Activated naive CD4-positive, alpha-beta T cell (primary cell): Measurements from ENCODE around the gene BTN1A1.

Experiments used
- DNase-seq, 4 experiments: peaks; one replicate each; lab custom pipeline; 2025; lab: John Stamatoyannopoulos, UW

BTN1A1 gene

GRCh38 chr6:26475823-26476729, 24.0 kb upstream of the BTN1A1 start:
- DNase-seq: no peak

GRCh38 chr6:26476896-26477295, 23.2 kb upstream of the BTN1A1 start:
- DNase-seq: no peak

- no peak for DNase-seq
These were observed 22.7 kb upstream of the BTN1A1 start for GRCh38 chr6:26477426-26477825.

GRCh38 chr6:26478100-26478984, 21.8 kb upstream of the BTN1A1 start:
- DNase-seq: no peak

GRCh38 chr6:26478985-26479278, 21.2 kb upstream of the BTN1A1 start:
- no peak for DNase-seq

GRCh38 chr6:26482338-26482737, 17.8 kb upstream of the BTN1A1 start:
- DNase-seq: no peak

- DNase-seq: no peak
These were observed 16.4 kb upstream of the BTN1A1 start for GRCh38 chr6:26483727-26484126.

GRCh38 chr6:26484161-26484560, 15.9 kb upstream of the BTN1A1 start:
- no peak for DNase-seq

- no peak for DNase-seq
These were observed 14.9 kb upstream of the BTN1A1 start for GRCh38 chr6:26485112-26485780.

GRCh38 chr6:26486358-26486757, 13.7 kb upstream of the BTN1A1 start:
- no peak for DNase-seq

GRCh38 chr6:26487466-26487865, 12.6 kb upstream of the BTN1A1 start:
- DNase-seq: no peak

GRCh38 chr6:26489996-26490964, 9.8 kb upstream of the BTN1A1 start:
- no peak for DNase-seq

GRCh38 chr6:26491604-26492003, 8.5 kb upstream of the BTN1A1 start:
- DNase-seq: no peak

GRCh38 chr6:26493258-26493657, 6.8 kb upstream of the BTN1A1 start:
- no peak for DNase-seq

GRCh38 chr6:26494117-26494516, 6.0 kb upstream of the BTN1A1 start:
- DNase-seq: no peak

- no peak for DNase-seq
These were observed 4.8 kb upstream of the BTN1A1 start for GRCh38 chr6:26495281-26495680.

GRCh38 chr6:26497610-26498009, 2.5 kb upstream of the BTN1A1 start:
- no peak for DNase-seq

GRCh38 chr6:26501482-26501986, 1.4 kb downstream of the BTN1A1 start:
- peak in 2 of 4 experiments; percentile 4 to 18 for DNase-seq

GRCh38 chr6:26502165-26502564, 2.1 kb downstream of the BTN1A1 start:
- no peak for DNase-seq

- no peak for DNase-seq
These were observed 2.5 kb downstream of the BTN1A1 start for GRCh38 chr6:26502626-26503025.

- DNase-seq: no peak
These were observed 7.6 kb downstream of the BTN1A1 start for GRCh38 chr6:26507658-26508057.
